HCT116 (cell line): Measurements from ENCODE around the gene RLN1. TPM values are rescaled to one million over a fixed set of nuclear protein-coding genes. Genes with fewer than 3 reads are reported as not detected.

Source experiments
- ATAC-seq: fragments of 200-7000 bp; cut with Tn5 transposase; 2 replicates; pipeline ENCODE4 v1.9.1; 2020; ENCODE audit warnings: mild to moderate bottlenecking, moderate library complexity
- BruUV-seq: library from RNA; stranded (reverse); fragments of 400-500 nt; replicated peaks from 2 replicates; lab custom pipeline; 2021; lab: Mats Ljungman, UMichigan
- CTCF ChIA-PET: fragments of 300-600 bp; sonication (Branson Sonifier 250); formaldehyde crosslinking; loops from one replicate; lab custom pipeline; 2021; ENCODE audit warnings: antibody characterized with exemption; lab: Charles Lee
- POLR2A ChIA-PET: fragments of 300-600, 350-600 bp; sonication (Branson Sonifier 250); formaldehyde crosslinking; loops from one replicate; lab custom pipeline; 2021; ENCODE audit warnings: antibody characterized with exemption; lab: Charles Lee
- RAD21 ChIA-PET, 2 experiments: fragments of 300-600 bp; sonication (Branson Sonifier 250); formaldehyde crosslinking; loops; one replicate each; lab custom pipeline; 2023; ENCODE audit warnings: low total read pairs in 2 of 2; ENCODE audit not compliant: uncharacterized antibody in 2 of 2, unreplicated experiment in 2 of 2, low non-redundant PET in 1 of 2; lab: Charles Lee
- DNase-seq: peaks from one replicate; pipeline ENCODE4 v3.0.0-alpha.2; 2010; ENCODE audit warnings: low read depth, low spot score
- H2AFZ ChIP-seq: fragments of 200-600 bp; shearing (Covaris generic), sonication (generic); 2 replicates; pipeline ENCODE4 v1.6.1; 2017; ENCODE audit warnings: low read depth, mixed run types, mixed read lengths, antibody characterized with exemption, low read length; ENCODE audit not compliant: poor library complexity, severe bottlenecking
- H3K27ac ChIP-seq: 2 replicates; pipeline ENCODE4 v1.5.1; 2012; ENCODE audit warnings: low read depth, low read length
- H3K27me3 ChIP-seq: fragments of 200-600 bp; sonication (generic); 2 replicates; pipeline ENCODE4 v1.6.1; 2016; ENCODE audit warnings: mixed run types, low read length, mixed read lengths; ENCODE audit not compliant: insufficient read depth
- H3K36me3 ChIP-seq, 2 experiments: fragments of 200-500 bp in 1 of 2; fragments of 200-600 bp in 1 of 2; sonication (Bioruptor generic) in 1 of 2; sonication (generic) in 1 of 2; 2 replicates each; pipeline versions ENCODE4 v1.5.1 to v1.6.1; 2014 to 2016; ENCODE audit warnings: low read length in 2 of 2, inconsistent platforms in 1 of 2, mixed read lengths in 1 of 2, mixed run types in 1 of 2; ENCODE audit not compliant: insufficient read depth in 2 of 2, control insufficient read depth in 1 of 2
- H3K4me1 ChIP-seq, 2 experiments: fragments of 200-600 bp in 1 of 2; sonication (generic) in 1 of 2; 2 replicates each; pipeline versions ENCODE4 v1.5.1 to v1.6.1; 2012 to 2017; ENCODE audit warnings: low read length in 2 of 2, inconsistent platforms in 1 of 2, mild to moderate bottlenecking in 1 of 2, mixed read lengths in 1 of 2, mixed run types in 1 of 2, moderate library complexity in 1 of 2; ENCODE audit not compliant: insufficient read depth in 2 of 2, control insufficient read depth in 1 of 2
- H3K4me2 ChIP-seq: fragments of 200-600 bp; sonication (generic); 2 replicates; pipeline ENCODE4 v1.6.1; 2017; ENCODE audit warnings: mixed run types, low read length, mixed read lengths
- H3K4me3 ChIP-seq, 2 experiments: fragments of 200-600 bp in 1 of 2; sonication (generic) in 1 of 2; replicated peaks in 1 of 2; 2 replicates each; pipeline ENCODE4 v1.5.1; 2011 to 2016; ENCODE audit warnings: low read length in 2 of 2, control low read depth in 1 of 2, low read depth in 1 of 2, mild to moderate bottlenecking in 1 of 2, mixed read lengths in 1 of 2, mixed run types in 1 of 2
- H3K79me2 ChIP-seq: fragments of 200-600 bp; sonication (generic); 2 replicates; pipeline ENCODE4 v1.6.1; 2017; ENCODE audit warnings: mild to moderate bottlenecking, mixed run types, low read length, moderate library complexity, mixed read lengths; ENCODE audit not compliant: insufficient read depth
- H3K9ac ChIP-seq: fragments of 200-600 bp; sonication (generic); 2 replicates; pipeline ENCODE4 v1.6.1; 2016; ENCODE audit warnings: low read length, mixed read lengths
- H3K9me2 ChIP-seq: fragments of 200-600 bp; sonication (generic), shearing (Covaris generic); 2 replicates; pipeline ENCODE4 v1.6.1; 2017; ENCODE audit warnings: mixed run types, mild to moderate bottlenecking, moderate library complexity; ENCODE audit not compliant: insufficient read depth
- H3K9me3 ChIP-seq, 2 experiments: fragments of 200-500 bp in 1 of 2; fragments of 200-600 bp in 1 of 2; sonication (Bioruptor generic) in 1 of 2; sonication (generic) in 1 of 2; 2 replicates each; pipeline ENCODE4 v1.6.1; 2014 to 2017; ENCODE audit warnings: low read length in 2 of 2, mixed read lengths in 2 of 2, inconsistent platforms in 1 of 2, low read depth in 1 of 2, mild to moderate bottlenecking in 1 of 2, mixed run types in 1 of 2, moderate library complexity in 1 of 2; ENCODE audit not compliant: control insufficient read depth in 1 of 2, insufficient read depth in 1 of 2
- H4K20me1 ChIP-seq: fragments of 200-600 bp; sonication (generic), shearing (Covaris generic); 2 replicates; pipeline ENCODE4 v1.6.1; 2017; ENCODE audit warnings: mixed run types, mild to moderate bottlenecking, moderate library complexity; ENCODE audit not compliant: insufficient read depth
- FOSL1 ChIP-seq: IDR thresholded peaks from 2 replicates; pipeline ENCODE4 v1.6.1; 2012; ENCODE audit warnings: low read depth
- SIN3A ChIP-seq: IDR thresholded peaks from 2 replicates; pipeline ENCODE4 v1.6.1; 2012; ENCODE audit warnings: low read depth
- SP1 ChIP-seq: IDR thresholded peaks from 2 replicates; pipeline ENCODE4 v1.6.1; 2012; ENCODE audit warnings: low read depth
- SRF ChIP-seq: IDR thresholded peaks from 2 replicates; pipeline ENCODE4 v1.6.1; 2012; ENCODE audit warnings: low read depth
- YY1 ChIP-seq: IDR thresholded peaks from 2 replicates; pipeline ENCODE4 v1.6.1; 2011; ENCODE audit warnings: low read length, low read depth, moderate library complexity, mild to moderate bottlenecking; ENCODE audit not compliant: insufficient replicate concordance; ENCODE audit errors: extremely low read depth
- ZNF274 ChIP-seq: fragments of 200-500 bp; sonication (Bioruptor generic); IDR thresholded peaks from 2 replicates; pipeline ENCODE4 v1.6.1; 2014; ENCODE audit warnings: mild to moderate bottlenecking, low read depth, low read length, inconsistent platforms
- intact Hi-C: fragments of 100-400 bp; cut with micrococcal nuclease; formaldehyde crosslinking; loops from 2 replicates; pipeline ENCODE4 v1.10.0; 2022
- total RNA-seq: library from RNA; stranded (reverse); gene quantifications from one replicate; pipeline ENCODE4 v1.2.1, GENCODE V29; 2021; ENCODE audit not compliant: unreplicated experiment

RLN1 gene
- total RNA-seq, 1 experiment from 2014 or later, result not detected

GRCh38 chr9:5357431-5358105 lies 17.9 kb upstream of the RLN1 start:
- no TSS peak for BruUV-seq
- Histone ChIP-seq H3K4me3 (no peak overlapping the region), H3K4me2 (no peak overlapping the region), H3K4me1 (no peaks in the 10 kb centered on the region), H3K27ac (no peak overlapping the region), H4K20me1 (no peaks in the 10 kb centered on the region), H3K9ac (no peak overlapping the region), H2AFZ (no peak overlapping the region), H3K27me3 (no peaks in the 10 kb centered on the region), H3K9me3 (no peaks in the 10 kb centered on the region), H3K9me2 (no peaks in the 10 kb centered on the region), H3K36me3 (no peaks in the 10 kb centered on the region), H3K79me2 (no peaks in the 10 kb centered on the region)
- RAD21 ChIA-PET, result no interaction called here
- POLR2A ChIA-PET, result no interaction called here
- no peak for ATAC-seq
- no peak for TF ChIP-seq SIN3A
- no peak for TF ChIP-seq SRF
- intact Hi-C loops, result no loop called here
- CTCF ChIA-PET, result no interaction called here
- no peak for DNase-seq

- no peak overlapping the region for H3K27ac ChIP-seq
- no peaks in the 10 kb centered on the region for H3K79me2 ChIP-seq
- no peak for DNase-seq
- intact Hi-C loops, result no loop called here
- H3K9me2 ChIP-seq, result no peaks in the 10 kb centered on the region
- no peak overlapping the region for H2AFZ ChIP-seq
- H4K20me1 ChIP-seq, result no peaks in the 10 kb centered on the region
- H3K4me2 ChIP-seq, result no peak overlapping the region
- CTCF ChIA-PET, result no interaction called here
- H3K4me1 ChIP-seq, result no peaks in the 10 kb centered on the region
- H3K27me3 ChIP-seq, result no peaks in the 10 kb centered on the region
- no peaks in the 10 kb centered on the region for H3K36me3 ChIP-seq
- POLR2A ChIA-PET, result no interaction called here
- TF ChIP-seq SP1 (no peak), ZNF274 (no peak), YY1 (no peak), FOSL1 (no peak)
- H3K9ac ChIP-seq, result no peak overlapping the region
- no TSS peak for BruUV-seq
- no peaks in the 10 kb centered on the region for H3K9me3 ChIP-seq
- H3K4me3 ChIP-seq, result no peak overlapping the region
- ATAC-seq, result no peak
- RAD21 ChIA-PET, result no interaction called here
Observed at GRCh38 chr9:5355817-5356216, 16.1 kb upstream of the RLN1 start.
